Stimulated activated CD8-positive, alpha-beta memory T cell treated with anti-CD3 and anti-CD28 coated beads, Interleukin-12 subunit alpha, Interleukin-12 subunit beta, amount 100 ng/mL, for 1 hour (primary cell): ENCODE results near the gene CCDC7.
"Not testable (repeated sequence)": the region's sequence is repeated elsewhere in the genome, so short reads cannot be mapped to it uniquely, and the experiment has no call there.

Source experiments
- DNase-seq: peaks from one replicate; pipeline ENCODE4 v3.0.0-alpha.2; 2020; ENCODE audit warnings: low read depth

The CCDC7 gene

GRCh38 chr10:32562695-32563094 lies 116.8 kb downstream of the CCDC7 start:
- DNase-seq: not testable (repeated sequence)

- DNase-seq: no peak
Measured at GRCh38 chr10:32577448-32577847, 131.5 kb downstream of the CCDC7 start.

- DNase-seq: no peak
Measured at GRCh38 chr10:32582946-32583345, 137.0 kb downstream of the CCDC7 start.

- not testable (repeated sequence) for DNase-seq
Measured at GRCh38 chr10:32598022-32598421, 152.1 kb downstream of the CCDC7 start.

GRCh38 chr10:32600317-32600716 lies 154.4 kb downstream of the CCDC7 start:
- no peak for DNase-seq

GRCh38 chr10:32601562-32601961 lies 155.6 kb downstream of the CCDC7 start:
- DNase-seq: not testable (repeated sequence)

GRCh38 chr10:32605787-32606186 lies 159.8 kb downstream of the CCDC7 start:
- no peak for DNase-seq

GRCh38 chr10:32610543-32610942 lies 164.6 kb downstream of the CCDC7 start:
- DNase-seq: not testable (repeated sequence)

- DNase-seq: no peak
Measured at GRCh38 chr10:32616438-32616837, 170.5 kb downstream of the CCDC7 start.

GRCh38 chr10:32618482-32618881 lies 172.5 kb downstream of the CCDC7 start:
- DNase-seq: no peak

- no peak for DNase-seq
Measured at GRCh38 chr10:32621969-32622368, 176.0 kb downstream of the CCDC7 start.

GRCh38 chr10:32622409-32622808 lies 176.5 kb downstream of the CCDC7 start:
- DNase-seq: no peak

- no peak for DNase-seq
Measured at GRCh38 chr10:32627183-32627582, 181.2 kb downstream of the CCDC7 start.

- DNase-seq: no peak
Measured at GRCh38 chr10:32629910-32630309, 184.0 kb downstream of the CCDC7 start.

GRCh38 chr10:32646535-32646934 lies 200.6 kb downstream of the CCDC7 start:
- DNase-seq: no peak

- no peak for DNase-seq
Measured at GRCh38 chr10:32650246-32650655, 204.3 kb downstream of the CCDC7 start.

- DNase-seq: not testable (repeated sequence)
Measured at GRCh38 chr10:32657430-32657829, 211.5 kb downstream of the CCDC7 start.

GRCh38 chr10:32661346-32661745 lies 215.4 kb downstream of the CCDC7 start:
- no peak for DNase-seq

- no peak for DNase-seq
Measured at GRCh38 chr10:32680803-32681557, 235.0 kb downstream of the CCDC7 start.

- no peak for DNase-seq
Measured at GRCh38 chr10:32684291-32684690, 238.4 kb downstream of the CCDC7 start.

GRCh38 chr10:32687116-32687515 lies 241.2 kb downstream of the CCDC7 start:
- no peak for DNase-seq

GRCh38 chr10:32687546-32687945 lies 241.6 kb downstream of the CCDC7 start:
- no peak for DNase-seq

- DNase-seq: no peak
Measured at GRCh38 chr10:32692174-32692573, 246.2 kb downstream of the CCDC7 start.

GRCh38 chr10:32693441-32693979 lies 247.6 kb downstream of the CCDC7 start:
- DNase-seq: no peak
